ENCODE results near the gene NELFE.

DNA sequence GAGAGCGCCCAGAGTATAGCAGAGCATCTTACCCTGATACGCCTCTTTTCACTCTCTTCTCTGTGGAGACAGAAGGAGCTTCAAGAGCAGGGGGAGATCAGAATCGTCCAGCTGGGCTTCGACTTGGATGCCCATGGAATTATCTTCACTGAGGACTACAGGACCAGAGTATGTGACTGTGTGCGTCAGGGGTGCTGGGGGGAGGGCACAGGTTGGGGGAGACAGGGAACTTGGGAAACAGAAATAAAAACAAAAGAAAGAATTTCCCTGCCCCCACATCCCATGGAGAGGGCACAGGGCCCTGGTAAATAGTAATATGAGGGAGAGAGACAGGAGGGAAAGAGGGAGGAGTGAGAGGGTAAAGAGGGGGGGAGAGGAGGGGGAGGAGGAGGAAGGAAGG is 20.1 kb upstream of the NELFE start:
- TF ChIP-seq, protein P1, sequence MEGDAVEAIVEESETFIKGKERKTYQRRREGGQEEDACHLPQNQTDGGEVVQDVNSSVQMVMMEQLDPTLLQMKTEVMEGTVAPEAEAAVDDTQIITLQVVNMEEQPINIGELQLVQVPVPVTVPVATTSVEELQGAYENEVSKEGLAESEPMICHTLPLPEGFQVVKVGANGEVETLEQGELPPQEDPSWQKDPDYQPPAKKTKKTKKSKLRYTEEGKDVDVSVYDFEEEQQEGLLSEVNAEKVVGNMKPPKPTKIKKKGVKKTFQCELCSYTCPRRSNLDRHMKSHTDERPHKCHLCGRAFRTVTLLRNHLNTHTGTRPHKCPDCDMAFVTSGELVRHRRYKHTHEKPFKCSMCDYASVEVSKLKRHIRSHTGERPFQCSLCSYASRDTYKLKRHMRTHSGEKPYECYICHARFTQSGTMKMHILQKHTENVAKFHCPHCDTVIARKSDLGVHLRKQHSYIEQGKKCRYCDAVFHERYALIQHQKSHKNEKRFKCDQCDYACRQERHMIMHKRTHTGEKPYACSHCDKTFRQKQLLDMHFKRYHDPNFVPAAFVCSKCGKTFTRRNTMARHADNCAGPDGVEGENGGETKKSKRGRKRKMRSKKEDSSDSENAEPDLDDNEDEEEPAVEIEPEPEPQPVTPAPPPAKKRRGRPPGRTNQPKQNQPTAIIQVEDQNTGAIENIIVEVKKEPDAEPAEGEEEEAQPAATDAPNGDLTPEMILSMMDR (IDR thresholded peaks at IDR 0.05; ENCODE audit: poor library complexity) = no peak
- TF ChIP-seq EZH2 (IDR thresholded peaks at IDR 0.05; ENCODE audit: borderline replicate concordance) = no peak
